Neural cell (in vitro differentiated cells): ENCODE results near the gene TSNAXIP1. TPM values are rescaled to one million over a fixed set of nuclear protein-coding genes. Genes with fewer than 3 reads are reported as not detected.

Experiments
- H2AFZ ChIP-seq: fragments of 200-600, 300-800 bp; sonication (generic), shearing (Covaris generic); 2 replicates; pipeline ENCODE4 v1.6.0; 2014; ENCODE audit warnings: low read depth, mild to moderate bottlenecking, antibody characterized with exemption, low read length, moderate library complexity
- H3F3A ChIP-seq: fragments of 200-600 bp; shearing (Covaris generic); 2 replicates; pipeline ENCODE4 v1.6.1; 2016; ENCODE audit warnings: mild to moderate bottlenecking, moderate library complexity, mixed read lengths, antibody characterized with exemption, low read length; ENCODE audit not compliant: insufficient read depth, poor library complexity, severe bottlenecking
- H3K27ac ChIP-seq: fragments of 200-600, 300-800 bp; sonication (generic), shearing (Covaris generic); 2 replicates; pipeline ENCODE4 v1.5.1; 2014; ENCODE audit warnings: mild to moderate bottlenecking, low read length, moderate library complexity
- H3K27me3 ChIP-seq: fragments of 300-800, 200-600 bp; sonication (generic), shearing (Covaris generic); 2 replicates; pipeline ENCODE4 v1.6.0; 2014; ENCODE audit warnings: mild to moderate bottlenecking, low read depth, low read length, moderate library complexity; ENCODE audit not compliant: insufficient read depth
- H3K36me3 ChIP-seq: fragments of 300-800, 200-600 bp; sonication (generic), shearing (Covaris generic); 2 replicates; pipeline ENCODE4 v1.5.1; 2014; ENCODE audit warnings: mild to moderate bottlenecking, antibody characterized with exemption, low read length, moderate library complexity; ENCODE audit not compliant: insufficient read depth
- H3K4me2 ChIP-seq: fragments of 300-800, 200-600 bp; sonication (generic), shearing (Covaris generic); 2 replicates; pipeline ENCODE4 v1.6.0; 2014; ENCODE audit warnings: mild to moderate bottlenecking, low read length
- H3K4me3 ChIP-seq: fragments of 300-800, 200-600 bp; sonication (generic), shearing (Covaris generic); 2 replicates; pipeline ENCODE4 v1.5.1; 2014; ENCODE audit warnings: mild to moderate bottlenecking, low read length, moderate library complexity
- H3K79me2 ChIP-seq: fragments of 200-600 bp; shearing (Covaris generic); replicated peaks from 2 replicates; pipeline ENCODE4 v1.6.0; 2014; ENCODE audit warnings: mild to moderate bottlenecking, low read length, moderate library complexity; ENCODE audit not compliant: insufficient read depth
- H3K9ac ChIP-seq: fragments of 300-800, 200-600 bp; sonication (generic), shearing (Covaris generic); 2 replicates; pipeline ENCODE4 v1.6.1; 2016; ENCODE audit warnings: mild to moderate bottlenecking, low read length, mixed read lengths
- H3K9me2 ChIP-seq: fragments of 200-600 bp; shearing (Covaris generic); 2 replicates; pipeline ENCODE4 v1.6.1; 2016; ENCODE audit warnings: mild to moderate bottlenecking, low read length, mixed read lengths; ENCODE audit not compliant: insufficient read depth
- H3K9me3 ChIP-seq: fragments of 200-600, 300-800 bp; sonication (generic), shearing (Covaris generic); 2 replicates; pipeline ENCODE4 v1.6.1; 2016; ENCODE audit warnings: mild to moderate bottlenecking, mixed run types, low read length, moderate library complexity, mixed read lengths
- H4K20me1 ChIP-seq: fragments of 200-600 bp; shearing (Covaris generic); 2 replicates; pipeline ENCODE4 v1.6.1; 2016; ENCODE audit warnings: mild to moderate bottlenecking, mixed run types; ENCODE audit not compliant: insufficient read depth
- EP300 ChIP-seq: fragments of 450-650 bp; conservative IDR thresholded peaks from 2 replicates; pipeline ENCODE4 v1.6.1; 2014; ENCODE audit warnings: antibody characterized with exemption, mild to moderate bottlenecking, moderate library complexity; ENCODE audit not compliant: poor library complexity, severe bottlenecking
- EZH2 ChIP-seq: fragments of 200-600, 300-800 bp; shearing (Covaris generic), sonication (generic); IDR thresholded peaks from 2 replicates; pipeline ENCODE4 v1.6.1; 2014; ENCODE audit warnings: antibody characterized with exemption, low read length, borderline replicate concordance, mild to moderate bottlenecking; ENCODE audit not compliant: insufficient read depth, poor library complexity, severe bottlenecking
- MXI1 ChIP-seq: fragments of 450-650 bp; conservative IDR thresholded peaks from 2 replicates; pipeline ENCODE4 v1.6.1; 2014; ENCODE audit warnings: antibody characterized with exemption, mild to moderate bottlenecking; ENCODE audit not compliant: poor library complexity, severe bottlenecking
- POLR2AphosphoS5 ChIP-seq: IDR thresholded peaks from 2 replicates; pipeline ENCODE4 v1.6.1; 2012
- RAD21 ChIP-seq: fragments of 450-650 bp; conservative IDR thresholded peaks from 2 replicates; pipeline ENCODE4 v1.6.1; 2014; ENCODE audit warnings: antibody characterized with exemption, mild to moderate bottlenecking, moderate library complexity
- REST ChIP-seq: IDR thresholded peaks from 2 replicates; pipeline ENCODE4 v1.6.1; 2012; ENCODE audit warnings: borderline replicate concordance
- SMC3 ChIP-seq: fragments of 450-650 bp; conservative IDR thresholded peaks from 2 replicates; pipeline ENCODE4 v1.6.1; 2014; ENCODE audit warnings: antibody characterized with exemption, mild to moderate bottlenecking, moderate library complexity; ENCODE audit not compliant: poor library complexity
- TAF1 ChIP-seq: IDR thresholded peaks from 2 replicates; pipeline ENCODE4 v1.6.1; 2012; ENCODE audit warnings: low read depth
- polyA plus RNA-seq: library from polyadenylated mRNA; depleted of rRNA; stranded (reverse); fragments of >200 nt; gene quantifications from 2 replicates; pipeline ENCODE4 v1.2.3, GENCODE V29; 2014
- TF ChIP-seq, protein P1 (sequence below): fragments of 450-650 bp; IDR thresholded peaks from 2 replicates; pipeline ENCODE4 v1.5.1; 2014; ENCODE audit warnings: antibody characterized with exemption, mild to moderate bottlenecking, moderate library complexity; ENCODE audit not compliant: poor library complexity, severe bottlenecking

The TSNAXIP1 gene
- polyA plus RNA-seq, 1 donor from 2014 or later = 31.0 TPM

- Histone ChIP-seq H3K9me2 (no peaks in the 10 kb centered on the region), H3K9me3 (no peaks in the 10 kb centered on the region), H3K27me3 (no peaks in the 10 kb centered on the region), H3K27ac (no peak overlapping the region), H3K4me3 (no peak overlapping the region), H2AFZ (no peak overlapping the region), H3F3A (no peaks in the 10 kb centered on the region), H3K4me2 (no peak overlapping the region), H3K9ac (no peak overlapping the region), H3K36me3 (no peaks in the 10 kb centered on the region), H4K20me1 (no peaks in the 10 kb centered on the region), H3K79me2 (peaks cover 6% of the 10 kb centered on the region)
- no peak for TF ChIP-seq TAF1
- TF ChIP-seq REST = no peak
- TF ChIP-seq RAD21 = no peak
- no peak for TF ChIP-seq EZH2
- TF ChIP-seq MXI1 = no peak
- TF ChIP-seq POLR2AphosphoS5 = no peak
- TF ChIP-seq EP300 = no peak
- TF ChIP-seq, protein P1, sequence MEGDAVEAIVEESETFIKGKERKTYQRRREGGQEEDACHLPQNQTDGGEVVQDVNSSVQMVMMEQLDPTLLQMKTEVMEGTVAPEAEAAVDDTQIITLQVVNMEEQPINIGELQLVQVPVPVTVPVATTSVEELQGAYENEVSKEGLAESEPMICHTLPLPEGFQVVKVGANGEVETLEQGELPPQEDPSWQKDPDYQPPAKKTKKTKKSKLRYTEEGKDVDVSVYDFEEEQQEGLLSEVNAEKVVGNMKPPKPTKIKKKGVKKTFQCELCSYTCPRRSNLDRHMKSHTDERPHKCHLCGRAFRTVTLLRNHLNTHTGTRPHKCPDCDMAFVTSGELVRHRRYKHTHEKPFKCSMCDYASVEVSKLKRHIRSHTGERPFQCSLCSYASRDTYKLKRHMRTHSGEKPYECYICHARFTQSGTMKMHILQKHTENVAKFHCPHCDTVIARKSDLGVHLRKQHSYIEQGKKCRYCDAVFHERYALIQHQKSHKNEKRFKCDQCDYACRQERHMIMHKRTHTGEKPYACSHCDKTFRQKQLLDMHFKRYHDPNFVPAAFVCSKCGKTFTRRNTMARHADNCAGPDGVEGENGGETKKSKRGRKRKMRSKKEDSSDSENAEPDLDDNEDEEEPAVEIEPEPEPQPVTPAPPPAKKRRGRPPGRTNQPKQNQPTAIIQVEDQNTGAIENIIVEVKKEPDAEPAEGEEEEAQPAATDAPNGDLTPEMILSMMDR = no peak
- no peak for TF ChIP-seq SMC3
Observed at GRCh38 chr16:67780847-67781564, 25.7 kb upstream of the TSNAXIP1 start.

GRCh38 chr16:67781565-67781921 lies 25.1 kb upstream of the TSNAXIP1 start:
- Histone ChIP-seq H2AFZ (no peak overlapping the region), H3K36me3 (no peaks in the 10 kb centered on the region), H3K79me2 (peaks cover 6% of the 10 kb centered on the region), H3K9ac (no peak overlapping the region), H3K4me2 (no peak overlapping the region), H3K27me3 (no peaks in the 10 kb centered on the region), H3K9me2 (no peaks in the 10 kb centered on the region), H3K27ac (peak overlapping the region; percentile 8), H3F3A (no peaks in the 10 kb centered on the region), H3K9me3 (no peaks in the 10 kb centered on the region), H3K4me3 (no peak overlapping the region), H4K20me1 (no peaks in the 10 kb centered on the region)
- TF ChIP-seq, protein P1 = no peak
- TF ChIP-seq SMC3 = no peak
- TF ChIP-seq RAD21 = no peak
- no peak for TF ChIP-seq EP300
- no peak for TF ChIP-seq REST
- no peak for TF ChIP-seq EZH2
- no peak for TF ChIP-seq MXI1
- TF ChIP-seq POLR2AphosphoS5 = no peak
- no peak for TF ChIP-seq TAF1
